Spleen (tissue), 7 donors: ENCODE results near the gene SPINDOC.

Experiments used
- CTCF ChIP-seq, 11 experiments: fragments of 200-600 bp in 7 of 11; fragments of 450-650 bp in 4 of 11; sonication (generic) in 4 of 11; IDR thresholded peaks in 8 of 11; conservative IDR thresholded peaks in 3 of 11; 1 replicate in 7 of 11; 2 replicates in 4 of 11; pipeline versions ENCODE4 v1.4.0 to v1.8.0; 2016 to 2021; ENCODE audit warnings: antibody characterized with exemption in 11 of 11, inconsistent platforms in 4 of 11, mild to moderate bottlenecking in 1 of 11
- POLR2A ChIP-seq, 3 donors: fragments of 450-650 bp; IDR thresholded peaks; one replicate each; pipeline ENCODE4 v1.5.1; 2017; ENCODE audit warnings: antibody characterized with exemption in 3 of 3, mild to moderate bottlenecking in 1 of 3
- POLR2AphosphoS5 ChIP-seq, 3 donors: sonication (generic); formaldehyde crosslinking; IDR thresholded peaks; one replicate each; pipeline ENCODE4 v1.5.1; 2017; ENCODE audit warnings: antibody characterized with exemption in 3 of 3
- donor health status: DM: no; HTN: no; CAD: no; lungs with moderate emphysema.
- donor health status: DM: no; HTN: no; CAD: no.
- donor health status: DM: no; HTN: no; CAD: no.

GRCh38 chr11:63869171-63869591 is 55.9 kb downstream of the SPINDOC start:
- no peak for TF ChIP-seq CTCF (IDR thresholded peaks at IDR 0.05 in 8 of 11, conservative IDR thresholded peaks at IDR 0.05 in 3 of 11)
- no peak for TF ChIP-seq POLR2A (IDR thresholded peaks at IDR 0.05)
- peak in 1 of 3 donors; percentile 30 for TF ChIP-seq POLR2AphosphoS5 (IDR thresholded peaks at IDR 0.05)
